Muscle layer of duodenum (tissue), 2 donors: ENCODE measurements around the gene ADAMTS17.
A peak's percentile ranks its signal among the peaks of the same experiment; 100 is the strongest.
"Not testable (repeated sequence)": the region's sequence is repeated elsewhere in the genome, so short reads cannot be mapped to it uniquely, and the experiment has no call there.

Experiments used
- H3K27ac ChIP-seq: one replicate; pipeline ENCODE4 v1.7.0; 2013; ENCODE audit warnings: mild to moderate bottlenecking, low read length
- H3K27me3 ChIP-seq: one replicate; pipeline ENCODE4 v1.7.0; 2013; ENCODE audit warnings: low read depth, mild to moderate bottlenecking, control low read depth, low read length
- H3K36me3 ChIP-seq, 2 donors: one replicate each; pipeline ENCODE4 v1.7.0; 2013; ENCODE audit warnings: low read length in 2 of 2, control low read depth in 1 of 2, mild to moderate bottlenecking in 1 of 2; ENCODE audit not compliant: insufficient read depth in 2 of 2, control insufficient read depth in 1 of 2
- H3K4me1 ChIP-seq, 2 donors: one replicate each; pipeline ENCODE4 v1.7.0; 2013; ENCODE audit warnings: low read length in 2 of 2, mild to moderate bottlenecking in 2 of 2, control low read depth in 1 of 2, moderate library complexity in 1 of 2; ENCODE audit not compliant: insufficient read depth in 2 of 2, control insufficient read depth in 1 of 2
- H3K4me3 ChIP-seq, 2 donors: one replicate each; pipeline ENCODE4 v1.7.0; 2013; ENCODE audit warnings: low read length in 2 of 2, low read depth in 1 of 2, mild to moderate bottlenecking in 1 of 2
- H3K9me3 ChIP-seq, 2 donors: one replicate each; pipeline ENCODE4 v1.7.0; 2013; ENCODE audit warnings: low read length in 2 of 2, control low read depth in 1 of 2, mild to moderate bottlenecking in 1 of 2; ENCODE audit not compliant: control insufficient read depth in 1 of 2
- donor health status: healthy.

The ADAMTS17 gene

DNA sequence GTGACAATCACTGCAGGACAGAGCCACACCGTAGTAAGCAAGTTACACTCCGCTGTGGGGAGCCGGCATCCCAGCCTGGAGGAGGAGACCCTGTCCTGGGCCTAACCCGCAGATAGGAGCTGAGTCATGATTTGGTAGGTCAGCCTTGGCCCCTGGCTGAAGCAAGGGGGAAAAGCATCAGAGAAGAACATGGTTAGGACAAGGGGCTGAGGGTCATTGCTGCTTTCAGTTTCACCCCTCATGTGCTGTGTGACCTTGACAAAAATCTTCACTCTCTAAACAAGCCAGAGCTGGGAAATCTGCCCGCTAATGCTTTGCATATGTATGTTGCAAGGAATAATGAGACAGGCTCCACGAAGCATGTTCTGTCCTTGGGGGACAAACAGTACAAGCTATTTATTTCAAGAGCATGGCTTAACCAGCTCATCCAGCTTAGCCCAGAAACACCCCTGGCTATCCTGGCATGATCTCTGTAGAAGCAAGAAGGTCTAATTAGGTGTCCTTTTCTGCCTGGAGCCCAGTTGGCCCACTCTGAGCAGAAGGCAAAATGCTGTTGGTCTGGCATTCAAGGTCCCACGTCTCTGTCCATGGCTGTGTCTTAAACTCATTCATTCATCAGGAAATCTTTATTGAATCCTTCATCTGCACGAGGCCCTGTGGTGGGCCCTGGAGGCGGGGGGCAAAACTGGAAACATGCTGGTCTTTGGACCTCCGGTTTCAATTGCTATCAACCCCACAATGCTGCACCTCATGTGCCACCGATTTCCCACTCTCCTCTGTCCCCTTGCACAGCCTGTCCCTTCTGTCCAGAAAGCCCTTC, 387.2 kb downstream of the ADAMTS17 start:
- Histone ChIP-seq H3K9me3 (no peaks in the 10 kb centered on the region), H3K4me3 (no peak overlapping the region), H3K27me3 (peaks cover 2% of the 10 kb centered on the region), H3K27ac (no peak overlapping the region), H3K4me1 (no peaks in the 10 kb centered on the region), H3K36me3 (no peaks in the 10 kb centered on the region)

- Histone ChIP-seq H3K27me3 (no peaks in the 10 kb centered on the region), H3K27ac (no peak overlapping the region), H3K4me3 (no peak overlapping the region), H3K9me3 (no peaks in the 10 kb centered on the region), H3K4me1 (no peaks in the 10 kb centered on the region), H3K36me3 (no peaks in the 10 kb centered on the region)
Observed at GRCh38 chr15:99953886-99954285, 387.9 kb downstream of the ADAMTS17 start.

DNA sequence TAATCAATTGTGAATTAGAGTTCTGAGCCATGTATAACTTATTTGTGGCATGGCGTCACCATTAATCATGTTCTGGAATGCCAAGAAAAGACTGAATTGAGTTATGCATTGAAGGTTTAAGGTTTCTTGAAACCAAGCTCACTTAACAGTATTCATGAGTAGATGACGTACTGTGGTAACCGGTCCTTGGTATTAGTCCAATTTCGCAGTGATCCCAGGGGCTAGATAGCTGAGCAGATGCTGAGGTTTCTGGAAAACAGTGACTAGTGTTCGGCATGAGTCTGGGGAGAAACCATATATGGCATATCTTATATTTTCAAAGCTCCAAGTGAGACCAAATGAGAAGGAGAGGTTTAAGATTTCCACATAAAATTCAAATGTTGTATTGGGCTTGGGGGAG, 390.3 kb downstream of the ADAMTS17 start:
- no peaks in the 10 kb centered on the region for H3K27me3 ChIP-seq
- H3K27ac ChIP-seq: no peak overlapping the region
- H3K9me3 ChIP-seq: no peaks in the 10 kb centered on the region

DNA sequence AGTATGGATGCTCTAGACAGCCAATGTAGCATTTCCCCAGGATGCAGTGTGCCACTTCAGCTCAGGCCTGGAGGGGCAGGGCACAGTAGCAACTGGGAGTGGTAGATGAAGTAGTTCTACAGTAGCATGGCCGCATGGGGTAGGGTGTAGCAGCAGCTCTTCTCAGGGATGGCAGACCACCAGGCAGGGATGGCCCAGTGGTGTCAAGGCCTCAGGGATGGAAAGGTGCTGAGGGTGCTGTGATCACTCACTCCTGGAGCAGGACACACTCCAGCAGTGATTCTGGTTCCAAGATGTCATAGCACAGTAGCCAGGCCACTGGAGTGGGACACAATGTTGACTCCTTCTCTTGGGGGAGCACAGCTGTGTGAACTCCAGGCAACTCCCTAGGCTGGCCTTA, 397.6 kb downstream of the ADAMTS17 start:
- no peak overlapping the region for H3K4me3 ChIP-seq
- peaks cover 9 to 29% of the 10 kb centered on the region in 2 donors for H3K9me3 ChIP-seq
- H3K27me3 ChIP-seq: no peaks in the 10 kb centered on the region
- no peak overlapping the region for H3K27ac ChIP-seq
- no peaks in the 10 kb centered on the region for H3K4me1 ChIP-seq
- H3K36me3 ChIP-seq: no peaks in the 10 kb centered on the region

More for the DNA sequence above, 390.3 kb downstream of the ADAMTS17 start:
- Histone ChIP-seq H3K36me3 (no peaks in the 10 kb centered on the region), H3K4me1 (no peaks in the 10 kb centered on the region), H3K4me3 (no peak overlapping the region)

- no peak overlapping the region for H3K27ac ChIP-seq
- peaks cover 9 to 29% of the 10 kb centered on the region in 2 donors for H3K9me3 ChIP-seq
- no peaks in the 10 kb centered on the region for H3K27me3 ChIP-seq
- H3K4me1 ChIP-seq: no peaks in the 10 kb centered on the region
- H3K36me3 ChIP-seq: no peaks in the 10 kb centered on the region
- no peak overlapping the region for H3K4me3 ChIP-seq
Observed at GRCh38 chr15:99943466-99943865, 398.3 kb downstream of the ADAMTS17 start.

DNA sequence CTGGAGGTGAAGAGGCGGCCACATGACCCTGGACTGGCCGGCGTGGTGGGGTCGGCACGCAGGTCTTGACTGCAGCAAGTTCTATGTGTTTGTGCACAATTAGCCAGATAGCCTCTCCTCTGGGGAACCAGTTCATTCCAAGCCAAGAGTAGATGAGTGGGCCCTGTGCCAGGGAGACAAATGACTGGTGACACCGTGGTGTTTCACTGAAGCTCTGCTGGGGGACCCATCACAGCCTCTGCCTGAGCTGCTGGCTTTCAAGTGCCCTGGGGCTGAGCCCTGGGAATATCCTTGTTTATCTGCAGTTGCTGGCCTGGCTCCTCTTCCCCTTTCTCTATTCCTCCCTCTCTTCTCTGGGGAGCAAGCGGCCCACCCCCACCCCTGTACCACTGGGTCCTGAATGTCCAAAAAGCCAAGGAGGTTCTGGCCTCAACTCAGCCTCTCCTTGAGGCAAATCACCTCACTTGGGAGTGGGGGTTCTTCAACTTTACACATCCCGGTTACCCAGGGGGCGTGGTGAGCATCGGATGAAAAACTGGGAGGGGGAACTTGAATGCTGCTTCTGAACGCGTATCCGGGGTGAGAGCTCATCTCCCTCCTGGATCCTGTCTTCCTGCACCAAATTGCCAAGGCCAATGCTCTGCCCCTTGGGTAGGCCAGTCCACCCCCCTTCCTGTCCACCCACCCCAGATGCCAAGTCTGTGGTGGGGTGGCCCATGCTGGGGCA, 408.9 kb downstream of the ADAMTS17 start:
- Histone ChIP-seq H3K4me1 (no peaks in the 10 kb centered on the region), H3K27ac (no peak overlapping the region), H3K4me3 (no peak overlapping the region), H3K36me3 (no peaks in the 10 kb centered on the region), H3K9me3 (no peaks in the 10 kb centered on the region), H3K27me3 (no peaks in the 10 kb centered on the region)

DNA sequence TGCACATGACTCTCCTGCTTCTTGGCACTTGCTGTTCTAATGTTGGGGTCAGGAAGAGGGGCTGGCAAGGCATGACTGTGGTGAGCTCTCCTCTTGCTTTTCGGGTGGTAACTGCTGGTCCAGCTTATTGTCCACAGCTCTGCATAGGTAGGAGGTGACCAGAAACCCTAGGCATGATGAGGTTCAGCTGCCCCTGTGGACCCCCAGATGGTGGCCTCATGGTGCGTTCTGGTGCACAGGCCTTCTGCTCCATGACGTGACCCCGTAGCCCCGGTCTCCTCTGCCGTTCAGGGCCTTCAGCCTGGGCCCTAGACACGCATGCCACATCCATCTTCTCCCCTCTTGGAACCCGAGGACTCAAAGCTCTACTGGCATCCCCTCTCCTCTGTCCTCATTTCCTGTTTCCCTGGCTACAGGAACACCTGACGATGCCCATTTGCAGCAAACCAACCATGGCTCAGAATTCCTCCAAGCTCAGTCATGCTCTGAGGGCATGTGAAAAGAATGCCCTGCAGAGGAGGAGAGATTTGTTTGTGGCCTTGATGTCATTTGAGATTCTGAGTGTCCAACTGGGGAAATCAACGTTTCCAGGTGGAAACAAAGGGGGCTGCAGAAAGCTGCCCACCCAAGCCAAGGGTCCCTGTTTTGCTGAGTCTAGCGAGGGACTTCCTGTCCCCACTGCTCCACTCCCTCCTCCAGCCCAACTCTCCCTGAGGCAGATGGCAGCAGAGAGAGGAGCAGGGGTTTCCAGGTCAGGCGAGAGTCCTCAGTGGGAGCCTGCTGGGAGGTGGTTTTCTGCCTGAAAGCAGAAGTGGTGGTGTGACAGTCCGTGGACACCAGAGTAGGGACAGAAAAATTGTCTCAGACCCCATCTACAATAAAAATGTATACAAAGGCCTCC, 409.8 kb downstream of the ADAMTS17 start:
- Histone ChIP-seq H3K27me3 (no peaks in the 10 kb centered on the region), H3K4me3 (no peak overlapping the region), H3K27ac (no peak overlapping the region), H3K36me3 (no peaks in the 10 kb centered on the region), H3K9me3 (no peaks in the 10 kb centered on the region), H3K4me1 (no peaks in the 10 kb centered on the region)

DNA sequence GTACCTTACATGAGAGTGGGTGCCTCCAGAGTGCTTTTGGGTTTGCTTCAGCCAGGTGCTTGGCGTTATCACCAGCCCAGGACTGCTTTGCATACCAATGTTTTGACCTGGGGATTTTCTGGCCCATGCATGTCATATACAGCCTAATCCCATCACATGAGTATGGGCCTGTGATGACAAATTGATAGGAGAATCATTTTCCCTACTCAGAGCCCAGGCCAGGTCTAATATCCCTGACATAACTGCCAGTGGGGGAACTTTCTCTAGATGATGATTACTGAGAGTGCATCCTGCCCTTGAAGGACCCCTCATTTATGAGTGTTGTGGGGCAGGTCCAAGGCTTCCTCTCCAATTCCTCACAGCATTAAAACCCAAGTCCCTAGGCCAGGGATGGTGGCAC, 411.1 kb downstream of the ADAMTS17 start:
- no peak overlapping the region for H3K27ac ChIP-seq
- H3K9me3 ChIP-seq: no peaks in the 10 kb centered on the region
- H3K27me3 ChIP-seq: no peaks in the 10 kb centered on the region
- peaks cover 0 to 3% of the 10 kb centered on the region in 2 donors for H3K4me1 ChIP-seq
- no peaks in the 10 kb centered on the region for H3K36me3 ChIP-seq
- H3K4me3 ChIP-seq: no peak overlapping the region

- H3K27ac ChIP-seq: no peak overlapping the region
Observed at GRCh38 chr15:99929266-99929665, 412.5 kb downstream of the ADAMTS17 start.

GRCh38 chr15:99928429-99928981, 413.3 kb downstream of the ADAMTS17 start:
- Histone ChIP-seq H3K36me3 (no peaks in the 10 kb centered on the region), H3K27ac (peak overlapping the region; percentile 45), H3K9me3 (no peaks in the 10 kb centered on the region), H3K4me1 (peaks cover 0 to 3% of the 10 kb centered on the region in 2 donors), H3K4me3 (peak overlapping the region; percentile 57 to 65), H3K27me3 (no peaks in the 10 kb centered on the region)

More at GRCh38 chr15:99929266-99929665, 412.5 kb downstream of the ADAMTS17 start:
- Histone ChIP-seq H3K4me3 (peak overlapping the region in 1 of 2 donors; percentile 65), H3K27me3 (no peaks in the 10 kb centered on the region), H3K36me3 (no peaks in the 10 kb centered on the region), H3K4me1 (peaks cover 0 to 3% of the 10 kb centered on the region in 2 donors), H3K9me3 (no peaks in the 10 kb centered on the region)

GRCh38 chr15:99926532-99926931, 415.2 kb downstream of the ADAMTS17 start:
- not testable (repeated sequence) for H3K4me1 ChIP-seq, H3K4me3 ChIP-seq, H3K27me3 ChIP-seq, H3K27ac ChIP-seq, H3K9me3 ChIP-seq, H3K36me3 ChIP-seq
